ENCODE measurements around the gene DDI2.

- TF ChIP-seq JUN (IDR thresholded peaks at IDR 0.05; ENCODE audit: borderline replicate concordance, insufficient read depth, insufficient read length, low read depth) (no peak), EZH2 (IDR thresholded peaks at IDR 0.05; ENCODE audit: borderline replicate concordance, low read depth, low read length, severe bottlenecking) (no peak), POLR2A (IDR thresholded peaks at IDR 0.05; ENCODE audit: low read depth, low read length) (no peak), POLR2AphosphoS5 (IDR thresholded peaks at IDR 0.05; ENCODE audit: insufficient read depth, low read depth, low read length) (no peak), MAX (IDR thresholded peaks at IDR 0.05; ENCODE audit: insufficient read depth, insufficient read length) (no peak), MYC (IDR thresholded peaks at IDR 0.05; ENCODE audit: low read depth, low read length) (no peak)
- TF ChIP-seq, protein P1, sequence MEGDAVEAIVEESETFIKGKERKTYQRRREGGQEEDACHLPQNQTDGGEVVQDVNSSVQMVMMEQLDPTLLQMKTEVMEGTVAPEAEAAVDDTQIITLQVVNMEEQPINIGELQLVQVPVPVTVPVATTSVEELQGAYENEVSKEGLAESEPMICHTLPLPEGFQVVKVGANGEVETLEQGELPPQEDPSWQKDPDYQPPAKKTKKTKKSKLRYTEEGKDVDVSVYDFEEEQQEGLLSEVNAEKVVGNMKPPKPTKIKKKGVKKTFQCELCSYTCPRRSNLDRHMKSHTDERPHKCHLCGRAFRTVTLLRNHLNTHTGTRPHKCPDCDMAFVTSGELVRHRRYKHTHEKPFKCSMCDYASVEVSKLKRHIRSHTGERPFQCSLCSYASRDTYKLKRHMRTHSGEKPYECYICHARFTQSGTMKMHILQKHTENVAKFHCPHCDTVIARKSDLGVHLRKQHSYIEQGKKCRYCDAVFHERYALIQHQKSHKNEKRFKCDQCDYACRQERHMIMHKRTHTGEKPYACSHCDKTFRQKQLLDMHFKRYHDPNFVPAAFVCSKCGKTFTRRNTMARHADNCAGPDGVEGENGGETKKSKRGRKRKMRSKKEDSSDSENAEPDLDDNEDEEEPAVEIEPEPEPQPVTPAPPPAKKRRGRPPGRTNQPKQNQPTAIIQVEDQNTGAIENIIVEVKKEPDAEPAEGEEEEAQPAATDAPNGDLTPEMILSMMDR (IDR thresholded peaks at IDR 0.05; ENCODE audit: extremely low read depth in 1 of 2, insufficient read depth in 1 of 2, low read depth in 1 of 2, low read length in 2 of 2): no peak
These were observed 23.4 kb downstream of the DDI2 start for GRCh38 chr1:15640667-15641066.
